IMR-90 (cell line): Measurements from ENCODE around the gene QTRT2. TPM values are rescaled to one million over a fixed set of nuclear protein-coding genes. Genes with fewer than 3 reads are reported as not detected.

Source experiments
- ATAC-seq: fragments of 200-7000 bp; cut with Tn5 transposase; 2 replicates; pipeline ENCODE4 v1.9.1; 2020; ENCODE audit warnings: low read depth, mild to moderate bottlenecking, moderate library complexity
- BruUV-seq: library from RNA; stranded (reverse); fragments of 400-500 nt; replicated peaks from 2 replicates; lab custom pipeline; 2021; lab: Mats Ljungman, UMichigan
- CTCF ChIA-PET: fragments of 300-600 bp; formaldehyde crosslinking; extraction: SDS; loops from one replicate; lab custom pipeline; 2021; ENCODE audit warnings: antibody characterized with exemption; lab: Yijun Ruan, JAX
- POLR2A ChIA-PET: fragments of 300-600 bp; sonication (Branson Sonifier 250); formaldehyde crosslinking; loops from one replicate; lab custom pipeline; 2022; ENCODE audit warnings: antibody characterized with exemption; ENCODE audit not compliant: unreplicated experiment; lab: Charles Lee
- DNase-seq: peaks from one replicate; pipeline ENCODE4 v3.0.0; 2013
- H2AFZ ChIP-seq: replicated peaks from 2 replicates; pipeline ENCODE3; 2013; ENCODE audit warnings: low read length, mild to moderate bottlenecking; ENCODE audit not compliant: poor library complexity
- H2AK5ac ChIP-seq: 2 replicates; pipeline ENCODE4 v1.6.1; 2013; ENCODE audit warnings: low read depth, low read length, inconsistent platforms
- H2AK9ac ChIP-seq: replicated peaks from 2 replicates; pipeline ENCODE3; 2013; ENCODE audit warnings: mild to moderate bottlenecking, low read depth, low read length, moderate library complexity; ENCODE audit not compliant: poor library complexity
- H2BK120ac ChIP-seq: 2 replicates; pipeline ENCODE4 v1.6.1; 2013; ENCODE audit warnings: low read depth, low read length, inconsistent platforms
- H2BK15ac ChIP-seq: 3 replicates; pipeline ENCODE4 v1.6.1; 2013; ENCODE audit warnings: low read depth, low read length, inconsistent platforms
- H2BK20ac ChIP-seq: 2 replicates; pipeline ENCODE4 v1.6.1; 2013; ENCODE audit warnings: low read depth, mild to moderate bottlenecking, inconsistent platforms, low read length, moderate library complexity
- H2BK5ac ChIP-seq: 2 replicates; pipeline ENCODE4 v1.6.1; 2013; ENCODE audit warnings: mild to moderate bottlenecking, low read depth, low read length, inconsistent platforms; ENCODE audit not compliant: poor library complexity, severe bottlenecking
- H3K14ac ChIP-seq: replicated peaks from 2 replicates; pipeline ENCODE4 v1.6.1; 2013; ENCODE audit warnings: low read depth, low read length, inconsistent platforms
- H3K18ac ChIP-seq: 2 replicates; pipeline ENCODE4 v1.6.1; 2013; ENCODE audit warnings: low read depth, low read length, control low read depth
- H3K23ac ChIP-seq: 2 replicates; pipeline ENCODE4 v1.6.1; 2013; ENCODE audit warnings: low read depth, low read length, inconsistent platforms
- H3K27ac ChIP-seq: 2 replicates; pipeline ENCODE4 v1.5.1; 2013; ENCODE audit warnings: mild to moderate bottlenecking, control low read depth, low read length; ENCODE audit not compliant: insufficient read depth
- H3K27me3 ChIP-seq: 2 replicates; pipeline ENCODE4 v1.6.1; 2013; ENCODE audit warnings: low read length; ENCODE audit not compliant: control insufficient read depth, insufficient read depth
- H3K36me3 ChIP-seq: 2 replicates; pipeline ENCODE4 v1.6.1; 2013; ENCODE audit warnings: low read length, mixed read lengths; ENCODE audit not compliant: control insufficient read depth, insufficient read depth
- H3K4ac ChIP-seq: 2 replicates; pipeline ENCODE4 v1.6.1; 2013; ENCODE audit warnings: low read depth, low read length, inconsistent platforms
- H3K4me1 ChIP-seq: 2 replicates; pipeline ENCODE4 v1.6.1; 2013; ENCODE audit warnings: low read length, mixed read lengths; ENCODE audit not compliant: control insufficient read depth, insufficient read depth
- H3K4me2 ChIP-seq: 2 replicates; pipeline ENCODE4 v1.6.1; 2013; ENCODE audit warnings: low read depth, mild to moderate bottlenecking, control low read depth, low read length, moderate library complexity
- H3K4me3 ChIP-seq: 2 replicates; pipeline ENCODE4 v1.5.1; 2013; ENCODE audit warnings: low read depth, mild to moderate bottlenecking, control low read depth, low read length, moderate library complexity; ENCODE audit not compliant: insufficient read depth
- H3K56ac ChIP-seq: 2 replicates; pipeline ENCODE4 v1.6.1; 2013; ENCODE audit warnings: low read length, inconsistent platforms; ENCODE audit not compliant: insufficient read depth; ENCODE audit errors: extremely low read depth
- H3K79me1 ChIP-seq, 2 experiments: 2 replicates each; pipeline ENCODE4 v1.6.1; 2013; ENCODE audit warnings: low read length in 2 of 2, inconsistent platforms in 1 of 2, low read depth in 1 of 2
- H3K9ac ChIP-seq: 2 replicates; pipeline ENCODE4 v1.6.1; 2013; ENCODE audit warnings: low read depth, low read length, control low read depth
- H3K9me1 ChIP-seq: 2 replicates; pipeline ENCODE4 v1.6.1; 2013; ENCODE audit warnings: low read length, inconsistent platforms; ENCODE audit not compliant: insufficient read depth
- H3K9me3 ChIP-seq: 2 replicates; pipeline ENCODE4 v1.6.1; 2013; ENCODE audit warnings: low read length; ENCODE audit not compliant: control insufficient read depth, insufficient read depth
- H4K20me1 ChIP-seq: 2 replicates; pipeline ENCODE4 v1.6.1; 2013; ENCODE audit warnings: low read length, inconsistent platforms; ENCODE audit not compliant: insufficient read depth
- H4K5ac ChIP-seq: 2 replicates; pipeline ENCODE4 v1.6.1; 2013; ENCODE audit warnings: mild to moderate bottlenecking, low read depth, low read length, control low read depth
- H4K8ac ChIP-seq, 2 experiments: 2 replicates each; pipeline ENCODE4 v1.6.1; 2013; ENCODE audit warnings: low read depth in 2 of 2, low read length in 2 of 2, control low read depth in 1 of 2, inconsistent platforms in 1 of 2
- H4K91ac ChIP-seq: 2 replicates; pipeline ENCODE4 v1.6.1; 2013; ENCODE audit warnings: low read depth, low read length, inconsistent platforms; ENCODE audit not compliant: insufficient read depth
- RFX5 ChIP-seq: IDR thresholded peaks from 2 replicates; pipeline ENCODE4 v1.8.0; 2012; ENCODE audit warnings: low read depth, mild to moderate bottlenecking, low read length, moderate library complexity
- SMC3 ChIP-seq: fragments of 150-350 bp; IDR thresholded peaks from 2 replicates; pipeline ENCODE4 v1.6.1; 2016; ENCODE audit warnings: low read depth, mild to moderate bottlenecking, antibody characterized with exemption, low read length, moderate library complexity
- WGBS, 2 experiments: methylation state at CpG; one replicate each; pipeline versions ENCODE4 v1.1.5 to v1.1.7; 2013; ENCODE audit warnings: missing lambda C conversion rate in 2 of 2; ENCODE audit not compliant: insufficient read length in 1 of 2; ENCODE audit errors: extremely low coverage in 2 of 2; 5-methylcytosine and 5-hydroxymethylcytosine counted together
- dilution Hi-C: fragments of 300-500 bp; cut with HindIII; formaldehyde crosslinking; loops from one replicate; pipeline ENCODE4 v1.14.3; 2018; ENCODE audit warnings: low sequenced_read_pairs; ENCODE audit not compliant: unreplicated experiment
- in situ Hi-C: fragments of 300-500 bp; cut with MboI; formaldehyde crosslinking; loops from 3 replicates; pipeline ENCODE4 v1.14.3; 2019; ENCODE audit warnings: low sequenced_read_pairs, inconsistent platforms, mixed read lengths
- intact Hi-C: fragments of 100-400 bp; cut with micrococcal nuclease; formaldehyde crosslinking; loops from 2 replicates; pipeline ENCODE4 v1.10.0; 2022
- polyA plus RNA-seq, 3 experiments: library from polyadenylated mRNA; depleted of rRNA; stranded (reverse); fragments of >200 nt; gene quantifications; 2 replicates each; pipeline ENCODE4 v1.2.3, GENCODE V29; 2012; ENCODE audit warnings: low replicate concordance in 1 of 3
- total RNA-seq: library from RNA; depleted of rRNA; stranded (reverse); fragments of >200 nt; gene quantifications from 2 replicates; pipeline ENCODE4 v1.2.3, GENCODE V29; 2012

The QTRT2 gene
- total and polyA plus RNA-seq, 2 of the 4 experiments (the other 2 are of a cell fraction), result 7.3 to 15.6 TPM

DNA sequence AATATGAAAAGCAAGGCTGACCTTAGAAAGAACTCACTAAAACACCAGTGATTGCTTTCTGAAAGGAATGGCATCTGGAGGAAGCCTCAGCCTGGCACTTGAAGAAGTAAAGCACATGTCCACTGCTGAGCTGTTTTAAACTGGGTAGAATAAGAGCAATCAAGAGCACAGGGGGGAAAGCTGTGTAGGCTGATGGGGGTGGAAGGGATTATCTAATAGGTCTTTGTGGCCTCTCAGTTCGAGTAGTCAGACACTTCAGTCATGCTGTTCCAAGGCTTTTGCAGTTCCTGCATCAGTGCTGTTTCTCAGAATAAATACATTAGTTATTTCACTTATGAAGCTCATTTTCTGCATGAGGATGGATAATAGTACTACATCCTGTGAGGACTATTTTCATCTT, 22.8 kb upstream of the QTRT2 start:
- dilution Hi-C loops (no loop called here), in situ Hi-C loops (no loop called here), intact Hi-C loops (no loop called here)
- no peak overlapping the region for H2AK5ac ChIP-seq
- WGBS, 2 experiments, result no CpG with 5 or more reads among the region's 1 CpG
- H2BK15ac ChIP-seq, result no peak overlapping the region
- no peak overlapping the region for H2AFZ ChIP-seq
- H3K4me2 ChIP-seq, result no peak overlapping the region
- BruUV-seq, result no TSS peak
- H3K23ac ChIP-seq, result no peak overlapping the region
- no peak overlapping the region for H3K56ac ChIP-seq
- H3K36me3 ChIP-seq, result no peaks in the 10 kb centered on the region
- H3K4me3 ChIP-seq, result no peak overlapping the region
- no peak overlapping the region for H2AK9ac ChIP-seq
- H2BK20ac ChIP-seq, result no peak overlapping the region
- H4K5ac ChIP-seq, result no peak overlapping the region
- H3K4ac ChIP-seq, result no peak overlapping the region
- no peak overlapping the region for H3K14ac ChIP-seq
- POLR2A ChIA-PET, result no interaction called here
- no peak overlapping the region for H4K8ac ChIP-seq
- H2BK120ac ChIP-seq, result no peak overlapping the region
- no peaks in the 10 kb centered on the region; the same call in 1 of the 2 replicates for H3K9me1 ChIP-seq
- H3K79me1 ChIP-seq, result no peaks in the 10 kb centered on the region
- H2BK5ac ChIP-seq, result no peak overlapping the region
- H3K9me3 ChIP-seq, result no peaks in the 10 kb centered on the region
- no peak overlapping the region for H4K91ac ChIP-seq
- H3K18ac ChIP-seq, result no peak overlapping the region
- no peak overlapping the region for H3K9ac ChIP-seq
- no peak for TF ChIP-seq RFX5
- no peak for TF ChIP-seq SMC3
- DNase-seq (no peak), ATAC-seq (no peak)
- peaks cover 3% of the 10 kb centered on the region for H3K4me1 ChIP-seq
- H3K27me3 ChIP-seq, result no peaks in the 10 kb centered on the region
- CTCF ChIA-PET, result no interaction called here
- no peak overlapping the region for H3K27ac ChIP-seq
- H4K20me1 ChIP-seq, result no peaks in the 10 kb centered on the region
